Activated CD8-positive, alpha-beta memory T cell treated with anti-CD3 and anti-CD28 coated beads, Interleukin-2, amount 50 U/mL, for 24 hours (primary cell): Measurements from ENCODE around the gene ELL.
A peak's percentile ranks its signal among the peaks of the same experiment; 100 is the strongest.

ENCODE experiments used
- DNase-seq: peaks from one replicate; pipeline ENCODE4 v3.0.0-alpha.2; 2020; ENCODE audit errors: extremely low read depth

The ELL gene

GRCh38 chr19:18433735-18434398 lies 88.0 kb downstream of the ELL start:
- DNase-seq = no peak

- no peak for DNase-seq
Observed at GRCh38 chr19:18433015-18433691, 88.7 kb downstream of the ELL start.

- no peak for DNase-seq
Observed at GRCh38 chr19:18432275-18433014, 89.4 kb downstream of the ELL start.

- DNase-seq = no peak
Observed at GRCh38 chr19:18431351-18432197, 90.3 kb downstream of the ELL start.

GRCh38 chr19:18430417-18431144 lies 91.3 kb downstream of the ELL start:
- no peak for DNase-seq

GRCh38 chr19:18429717-18430416 lies 92.0 kb downstream of the ELL start:
- no peak for DNase-seq

- peak; percentile 61 for DNase-seq
Observed at GRCh38 chr19:18428787-18429674, 92.8 kb downstream of the ELL start.

- no peak for DNase-seq
Observed at GRCh38 chr19:18428173-18428786, 93.6 kb downstream of the ELL start.

- no peak for DNase-seq
Observed at GRCh38 chr19:18427743-18428113, 94.1 kb downstream of the ELL start.

GRCh38 chr19:18427080-18427742 lies 94.7 kb downstream of the ELL start:
- no peak for DNase-seq

GRCh38 chr19:18426416-18426767 lies 95.5 kb downstream of the ELL start:
- no peak for DNase-seq

GRCh38 chr19:18425515-18426415 lies 96.1 kb downstream of the ELL start:
- no peak for DNase-seq

GRCh38 chr19:18424890-18425514 lies 96.9 kb downstream of the ELL start:
- no peak for DNase-seq

- DNase-seq = no peak
Observed at GRCh38 chr19:18424122-18424889, 97.6 kb downstream of the ELL start.

- DNase-seq = no peak
Observed at GRCh38 chr19:18423258-18424020, 98.4 kb downstream of the ELL start.
